C4-2B (cell line): ENCODE results near the gene FOXA1.

Experiments used
- ZFX ChIP-seq: fragments of 450-650 bp; IDR thresholded peaks from 2 replicates; pipeline ENCODE4 v1.6.1; 2017
- TF ChIP-seq, protein P1 (sequence below): fragments of 450-650 bp; conservative IDR thresholded peaks from 2 replicates; pipeline ENCODE4 v1.5.1; 2017; ENCODE audit warnings: mild to moderate bottlenecking

DNA sequence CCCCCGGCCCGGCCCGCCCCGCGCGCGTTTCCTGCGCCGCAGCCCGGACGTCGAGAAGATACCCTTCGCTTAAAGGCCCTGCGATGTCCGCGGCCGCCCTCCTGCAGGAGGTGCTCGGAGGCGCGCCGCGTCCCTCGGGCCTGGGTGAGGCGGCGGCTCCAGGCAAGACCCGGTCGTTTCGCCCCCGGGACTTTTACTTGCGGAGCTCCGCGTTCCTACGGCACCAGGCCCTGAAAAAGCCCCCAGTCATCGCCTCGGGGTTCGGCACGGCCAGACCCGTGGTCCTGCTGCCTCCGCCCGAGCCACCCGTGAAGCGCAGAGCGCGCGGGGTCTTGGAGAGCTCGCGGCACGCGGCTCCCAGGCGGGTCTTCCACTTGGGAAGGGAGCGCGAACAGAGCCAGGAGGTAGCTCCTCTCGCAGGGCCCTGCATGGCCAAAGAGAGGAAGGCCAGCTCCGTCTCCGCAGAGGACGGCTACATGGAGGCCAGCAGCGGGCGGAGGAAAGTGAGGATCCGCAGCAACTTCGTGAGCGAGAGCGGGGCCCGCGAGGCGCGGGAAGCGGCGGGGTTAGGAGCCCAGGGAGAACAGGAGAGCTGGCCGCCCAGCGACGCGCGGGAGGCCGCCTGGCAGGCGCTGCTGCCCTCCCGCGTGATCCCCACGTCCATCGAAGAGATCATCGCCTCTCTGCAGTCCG lies 27.3 kb upstream of the FOXA1 start:
- TF ChIP-seq, protein P1, sequence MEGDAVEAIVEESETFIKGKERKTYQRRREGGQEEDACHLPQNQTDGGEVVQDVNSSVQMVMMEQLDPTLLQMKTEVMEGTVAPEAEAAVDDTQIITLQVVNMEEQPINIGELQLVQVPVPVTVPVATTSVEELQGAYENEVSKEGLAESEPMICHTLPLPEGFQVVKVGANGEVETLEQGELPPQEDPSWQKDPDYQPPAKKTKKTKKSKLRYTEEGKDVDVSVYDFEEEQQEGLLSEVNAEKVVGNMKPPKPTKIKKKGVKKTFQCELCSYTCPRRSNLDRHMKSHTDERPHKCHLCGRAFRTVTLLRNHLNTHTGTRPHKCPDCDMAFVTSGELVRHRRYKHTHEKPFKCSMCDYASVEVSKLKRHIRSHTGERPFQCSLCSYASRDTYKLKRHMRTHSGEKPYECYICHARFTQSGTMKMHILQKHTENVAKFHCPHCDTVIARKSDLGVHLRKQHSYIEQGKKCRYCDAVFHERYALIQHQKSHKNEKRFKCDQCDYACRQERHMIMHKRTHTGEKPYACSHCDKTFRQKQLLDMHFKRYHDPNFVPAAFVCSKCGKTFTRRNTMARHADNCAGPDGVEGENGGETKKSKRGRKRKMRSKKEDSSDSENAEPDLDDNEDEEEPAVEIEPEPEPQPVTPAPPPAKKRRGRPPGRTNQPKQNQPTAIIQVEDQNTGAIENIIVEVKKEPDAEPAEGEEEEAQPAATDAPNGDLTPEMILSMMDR, result no peak
- TF ChIP-seq ZFX, result no peak
